C4-2B (cell line): ENCODE data around the gene HCN4.

Source experiments
- H3K27ac ChIP-seq: fragments of 450-650 bp; 2 replicates; pipeline ENCODE4 v1.5.1; 2017
- CTCF ChIP-seq: fragments of 450-650 bp; conservative IDR thresholded peaks from 2 replicates; pipeline ENCODE4 v1.5.1; 2017; ENCODE audit warnings: mild to moderate bottlenecking
- ZFX ChIP-seq: fragments of 450-650 bp; IDR thresholded peaks from 2 replicates; pipeline ENCODE4 v1.6.1; 2017

The HCN4 gene

GRCh38 chr15:73386886-73387506 lies 18.2 kb upstream of the HCN4 start:
- TF ChIP-seq CTCF: no peak
- TF ChIP-seq ZFX: no peak
- no peak overlapping the region for H3K27ac ChIP-seq

DNA sequence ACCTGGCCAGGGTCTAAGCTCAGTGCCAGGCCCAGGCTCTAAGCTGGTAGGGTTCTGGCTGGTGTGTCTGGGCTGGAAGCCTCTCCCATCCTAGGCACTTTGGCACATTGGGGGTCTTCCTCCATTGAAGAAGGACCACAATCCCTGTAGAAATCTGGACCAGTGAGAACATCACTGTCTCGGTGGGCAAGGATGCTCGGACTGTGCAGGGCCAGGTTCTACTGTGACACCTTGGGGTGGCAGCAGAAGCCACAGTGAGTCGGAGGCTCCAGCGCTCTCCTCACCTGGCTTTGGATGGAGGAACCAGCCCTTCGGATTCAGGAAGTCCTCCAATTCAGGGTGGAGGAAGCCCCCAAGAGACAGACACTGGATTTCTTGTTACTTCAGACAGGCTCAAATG lies 17.5 kb upstream of the HCN4 start:
- no peak overlapping the region for H3K27ac ChIP-seq
- TF ChIP-seq CTCF (no peak), ZFX (no peak)

DNA sequence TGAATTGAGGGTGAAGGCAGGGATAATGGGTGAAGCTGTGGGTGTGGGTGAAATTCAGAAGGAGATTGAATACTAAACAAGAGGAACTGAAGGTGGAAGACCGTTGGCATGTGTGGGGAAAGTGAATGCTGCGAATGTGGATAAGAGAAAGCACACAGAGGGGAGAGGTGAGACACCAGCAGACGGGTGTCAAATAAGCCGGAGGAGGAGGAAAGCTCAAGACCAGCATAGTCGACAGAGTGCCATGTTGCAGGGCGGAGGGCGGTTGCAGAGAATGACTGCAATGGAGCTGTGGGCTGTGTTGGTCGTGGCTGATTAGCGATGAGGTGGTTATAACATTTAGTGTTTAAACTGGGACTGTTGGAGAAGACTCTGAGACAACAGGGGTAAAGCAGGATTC lies 16.4 kb upstream of the HCN4 start:
- no peak for TF ChIP-seq ZFX
- no peak for TF ChIP-seq CTCF
- no peak overlapping the region for H3K27ac ChIP-seq

DNA sequence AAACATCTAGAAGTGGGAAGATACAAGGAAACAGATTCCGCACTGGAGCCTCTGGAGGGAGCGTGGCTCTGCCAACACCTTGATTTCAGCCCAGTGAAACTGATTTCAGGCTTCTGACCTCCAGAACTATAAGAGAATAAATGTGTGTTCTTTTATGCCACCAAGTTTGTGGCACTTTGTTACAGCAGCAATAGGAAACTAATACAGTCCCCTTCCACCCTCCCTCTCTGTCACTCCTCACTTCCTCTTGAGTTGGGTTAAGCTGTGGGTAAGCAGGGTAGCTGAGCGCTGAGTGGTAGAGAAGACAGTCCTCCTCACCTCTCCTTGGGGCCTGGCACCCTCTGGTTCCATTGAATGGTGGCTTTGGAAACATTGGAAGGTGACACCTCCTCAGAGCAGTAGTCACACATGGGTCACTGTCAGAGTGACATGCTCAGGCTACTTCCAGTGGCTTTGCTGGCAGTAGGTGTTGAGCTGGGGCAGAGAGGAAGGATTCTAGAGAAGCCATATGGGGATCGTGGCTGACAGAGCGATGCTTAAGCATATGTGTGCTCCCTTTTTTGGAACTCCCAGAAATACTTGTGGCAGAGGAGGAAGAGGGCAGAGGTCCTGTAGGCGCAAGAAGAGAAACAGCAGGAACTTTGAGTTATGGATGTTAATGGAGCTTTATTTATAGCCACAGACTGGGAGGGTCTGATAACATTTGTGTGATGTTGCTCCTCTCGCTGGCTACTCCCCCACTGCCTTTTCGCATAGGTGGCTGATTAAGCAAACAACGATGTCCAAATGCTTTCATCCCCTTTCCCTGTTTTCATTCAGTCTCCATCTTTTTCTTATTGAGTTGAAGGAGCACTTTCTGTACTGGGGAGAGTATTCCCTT lies 14.8 kb upstream of the HCN4 start:
- no peak for TF ChIP-seq ZFX
- no peak for TF ChIP-seq CTCF
- no peak overlapping the region for H3K27ac ChIP-seq

- TF ChIP-seq ZFX: no peak
- no peak overlapping the region for H3K27ac ChIP-seq
Measured at GRCh38 chr15:73382115-73382514, 13.4 kb upstream of the HCN4 start.

DNA sequence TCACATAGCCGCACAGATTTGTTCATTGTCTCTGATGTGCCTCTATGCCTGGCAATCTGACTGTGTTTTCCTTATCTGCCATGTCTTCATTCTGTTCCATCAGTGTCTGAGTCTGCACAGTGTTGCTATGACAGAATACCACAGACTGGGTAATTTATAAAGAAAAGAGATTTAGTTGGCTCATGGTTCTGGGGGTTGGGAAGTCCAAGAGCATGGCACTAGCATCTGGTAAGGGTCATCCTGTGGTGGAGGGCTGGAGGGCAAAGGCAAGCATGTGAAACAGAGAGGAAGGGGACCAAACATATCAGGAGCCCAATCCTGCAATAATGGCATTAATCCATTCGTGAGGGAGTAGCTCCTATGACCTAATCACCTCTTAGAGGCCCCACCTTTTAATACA lies 11.9 kb upstream of the HCN4 start:
- H3K27ac ChIP-seq: no peak overlapping the region
- TF ChIP-seq ZFX (no peak), CTCF (no peak)

DNA sequence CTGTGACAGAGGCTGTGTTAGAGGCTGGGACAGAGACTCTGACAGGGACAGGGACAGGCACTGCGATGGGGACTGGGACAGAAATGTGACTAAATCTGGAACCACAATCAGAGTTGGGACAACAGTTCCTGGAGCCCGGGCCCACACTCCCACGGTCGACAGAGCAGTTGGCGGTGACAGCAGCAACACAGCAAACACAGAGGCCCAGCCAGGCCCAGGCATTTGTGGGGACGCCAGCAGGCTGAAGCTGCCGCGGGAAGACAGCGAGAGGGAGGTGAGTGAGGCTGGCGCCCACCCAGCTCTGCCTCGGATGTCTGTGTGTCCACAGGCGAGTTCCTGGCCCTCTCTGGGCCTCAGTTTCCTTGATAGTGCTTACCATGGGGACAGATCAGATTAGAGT lies 9.3 kb upstream of the HCN4 start:
- TF ChIP-seq CTCF: no peak
- no peak for TF ChIP-seq ZFX
- H3K27ac ChIP-seq: no peak overlapping the region
